GM18867 (cell line): ENCODE measurements around the gene RCC2.
"Not testable (repeated sequence)": the region's sequence is repeated elsewhere in the genome, so short reads cannot be mapped to it uniquely, and the experiment has no call there.

ENCODE experiments used
- ATAC-seq: cut with Tn5 transposase; IDR thresholded peaks from one replicate; pipeline ENCODE4 v1.9.1; 2021; ENCODE audit warnings: mild to moderate bottlenecking, moderate library complexity; ENCODE audit not compliant: unreplicated experiment

Gene RCC2

GRCh38 chr1:17422461-17422860, 17.0 kb downstream of the RCC2 start:
- ATAC-seq: no peak

- ATAC-seq: no peak
Observed at GRCh38 chr1:17420391-17420918, 19.0 kb downstream of the RCC2 start.

GRCh38 chr1:17419626-17420328, 19.7 kb downstream of the RCC2 start:
- ATAC-seq: no peak

- no peak for ATAC-seq
Observed at GRCh38 chr1:17416389-17416788, 23.1 kb downstream of the RCC2 start.

- ATAC-seq: no peak
Observed at GRCh38 chr1:17414022-17414421, 25.5 kb downstream of the RCC2 start.

GRCh38 chr1:17412093-17412870, 27.2 kb downstream of the RCC2 start:
- no peak for ATAC-seq

- no peak for ATAC-seq
Observed at GRCh38 chr1:17409391-17409811, 30.1 kb downstream of the RCC2 start.

- ATAC-seq: not testable (repeated sequence)
Observed at GRCh38 chr1:17407786-17408514, 31.5 kb downstream of the RCC2 start.

- not testable (repeated sequence) for ATAC-seq
Observed at GRCh38 chr1:17406760-17407475, 32.6 kb downstream of the RCC2 start.

- ATAC-seq: peak; percentile 45
Observed at GRCh38 chr1:17405898-17406759, 33.3 kb downstream of the RCC2 start.

GRCh38 chr1:17404820-17405219, 34.7 kb downstream of the RCC2 start:
- ATAC-seq: no peak

GRCh38 chr1:17404034-17404684, 35.3 kb downstream of the RCC2 start:
- no peak for ATAC-seq

- ATAC-seq: no peak
Observed at GRCh38 chr1:17403081-17403480, 36.4 kb downstream of the RCC2 start.

- ATAC-seq: no peak
Observed at GRCh38 chr1:17401841-17402240, 37.6 kb downstream of the RCC2 start.

GRCh38 chr1:17400725-17401341, 38.6 kb downstream of the RCC2 start:
- ATAC-seq: no peak

GRCh38 chr1:17397910-17398695, 41.4 kb downstream of the RCC2 start:
- ATAC-seq: no peak

GRCh38 chr1:17393230-17393629, 46.2 kb downstream of the RCC2 start:
- ATAC-seq: no peak

- ATAC-seq: no peak
Observed at GRCh38 chr1:17392199-17392740, 47.2 kb downstream of the RCC2 start.
